OCI-LY3 (cell line): ENCODE data around the gene AHRR.

Experiments
- H2AFZ ChIP-seq: fragments of 200-600, 300-600 bp; shearing (Covaris generic); 2 replicates; pipeline ENCODE4 v1.6.0; 2014; ENCODE audit warnings: antibody characterized with exemption, low read depth, low read length
- H3K27ac ChIP-seq: fragments of 200-600, 300-600 bp; sonication (generic); 2 replicates; pipeline ENCODE4 v1.5.1; 2014; ENCODE audit warnings: mild to moderate bottlenecking, low read length, moderate library complexity, mixed read lengths
- H3K27me3 ChIP-seq: fragments of 200-600, 300-600 bp; sonication (generic); 2 replicates; pipeline ENCODE4 v1.6.1; 2014; ENCODE audit warnings: low read depth, low read length, mixed read lengths
- H3K36me3 ChIP-seq: fragments of 200-600, 300-600 bp; sonication (generic); replicated peaks from 2 replicates; pipeline ENCODE3; 2014; ENCODE audit warnings: low read depth, low read length, mixed read lengths
- H3K4me1 ChIP-seq: fragments of 300-600, 200-600 bp; sonication (generic); 2 replicates; pipeline ENCODE4 v1.6.1; 2014; ENCODE audit warnings: low read length, mixed read lengths
- H3K4me2 ChIP-seq: fragments of 200-600, 300-600 bp; sonication (generic); 2 replicates; pipeline ENCODE4 v1.6.1; 2014; ENCODE audit warnings: low read length, mixed read lengths
- H3K4me3 ChIP-seq: fragments of 300-600, 200-600 bp; sonication (generic); 2 replicates; pipeline ENCODE4 v1.5.1; 2014; ENCODE audit warnings: antibody characterized with exemption, mild to moderate bottlenecking, low read length, moderate library complexity
- H3K79me2 ChIP-seq: fragments of 300-600, 200-600 bp; shearing (Covaris generic); 2 replicates; pipeline ENCODE4 v1.6.1; 2014; ENCODE audit warnings: mild to moderate bottlenecking, low read length, mixed read lengths
- H3K9ac ChIP-seq: fragments of 300-600, 200-600 bp; shearing (Covaris generic); 2 replicates; pipeline ENCODE4 v1.6.0; 2014; ENCODE audit warnings: mild to moderate bottlenecking, low read length, moderate library complexity
- H3K9me3 ChIP-seq: fragments of 200-600, 300-600 bp; shearing (Covaris generic); 2 replicates; pipeline ENCODE4 v1.6.1; 2014; ENCODE audit warnings: low read length, mixed read lengths; ENCODE audit not compliant: insufficient read depth
- H4K20me1 ChIP-seq: fragments of 200-600, 300-600 bp; sonication (generic); 2 replicates; pipeline ENCODE4 v1.6.1; 2016; ENCODE audit warnings: low read length, mixed read lengths; ENCODE audit not compliant: insufficient read depth
- CTCF ChIP-seq: fragments of 200-600, 300-600 bp; sonication (generic); IDR thresholded peaks from 2 replicates; pipeline ENCODE4 v1.5.1; 2014; ENCODE audit warnings: antibody characterized with exemption, low read length, low read depth
- EZH2phosphoT487 ChIP-seq: fragments of 200-600 bp; shearing (Covaris generic); IDR thresholded peaks from 2 replicates; pipeline ENCODE4 v1.6.1; 2018; ENCODE audit warnings: antibody characterized with exemption, mixed run types, low read depth

Gene AHRR

GRCh38 chr5:378301-378891 is 56.9 kb downstream of the AHRR start:
- H4K20me1 ChIP-seq = no peaks in the 10 kb centered on the region
- no peak overlapping the region for H2AFZ ChIP-seq
- TF ChIP-seq CTCF (no peak), EZH2phosphoT487 (no peak)
- H3K4me3 ChIP-seq = no peak overlapping the region
- H3K9me3 ChIP-seq = no peaks in the 10 kb centered on the region
- H3K27ac ChIP-seq = no peak overlapping the region
- H3K27me3 ChIP-seq = no peaks in the 10 kb centered on the region
- no peaks in the 10 kb centered on the region for H3K79me2 ChIP-seq
- no peak overlapping the region for H3K4me2 ChIP-seq
- no peaks in the 10 kb centered on the region for H3K4me1 ChIP-seq
- H3K36me3 ChIP-seq = no peaks in the 10 kb centered on the region
- no peak overlapping the region for H3K9ac ChIP-seq

DNA sequence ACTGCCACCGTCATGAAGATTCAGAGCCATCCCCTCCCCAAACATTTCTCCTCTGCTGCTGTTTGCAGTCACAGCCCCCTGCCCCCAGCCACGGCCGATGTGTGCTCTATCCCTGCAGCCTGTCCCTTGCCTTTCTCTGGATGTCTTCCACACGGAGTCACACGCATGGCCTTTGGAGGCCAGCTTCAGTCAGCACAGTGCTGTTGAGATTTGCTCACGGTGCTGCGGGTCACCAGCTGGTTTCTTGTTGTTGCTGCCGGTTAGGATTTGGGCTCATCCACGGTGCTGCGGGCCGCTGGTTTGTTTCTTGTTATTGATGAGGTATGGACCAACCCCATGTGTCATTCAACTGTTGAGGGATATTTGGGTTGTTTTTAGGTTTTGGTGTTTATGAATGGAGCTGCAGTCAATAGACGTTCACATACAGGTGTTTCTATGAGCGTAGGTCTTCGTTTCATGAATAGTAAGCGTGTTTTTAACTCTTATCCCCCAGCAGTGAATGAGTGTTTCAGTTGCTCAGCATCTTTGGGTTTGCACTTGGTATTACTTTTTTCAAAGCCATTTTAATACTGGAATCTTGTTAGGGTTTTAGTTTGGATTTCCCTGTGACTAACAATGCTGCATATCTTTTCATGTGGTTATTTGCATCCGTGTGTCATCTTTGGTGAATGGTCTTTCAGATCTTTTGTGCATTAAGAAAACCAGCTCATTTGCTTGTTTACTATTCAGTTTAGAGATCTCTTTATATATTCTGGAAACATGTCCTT is 57.6 kb downstream of the AHRR start:
- Histone ChIP-seq H3K9ac (no peak overlapping the region), H3K79me2 (no peaks in the 10 kb centered on the region), H3K9me3 (no peaks in the 10 kb centered on the region), H3K4me2 (no peak overlapping the region), H3K4me3 (no peak overlapping the region), H2AFZ (no peak overlapping the region), H3K27me3 (no peaks in the 10 kb centered on the region), H4K20me1 (no peaks in the 10 kb centered on the region), H3K4me1 (no peaks in the 10 kb centered on the region), H3K27ac (no peak overlapping the region), H3K36me3 (no peaks in the 10 kb centered on the region)
- TF ChIP-seq CTCF = no peak
- no peak for TF ChIP-seq EZH2phosphoT487

DNA sequence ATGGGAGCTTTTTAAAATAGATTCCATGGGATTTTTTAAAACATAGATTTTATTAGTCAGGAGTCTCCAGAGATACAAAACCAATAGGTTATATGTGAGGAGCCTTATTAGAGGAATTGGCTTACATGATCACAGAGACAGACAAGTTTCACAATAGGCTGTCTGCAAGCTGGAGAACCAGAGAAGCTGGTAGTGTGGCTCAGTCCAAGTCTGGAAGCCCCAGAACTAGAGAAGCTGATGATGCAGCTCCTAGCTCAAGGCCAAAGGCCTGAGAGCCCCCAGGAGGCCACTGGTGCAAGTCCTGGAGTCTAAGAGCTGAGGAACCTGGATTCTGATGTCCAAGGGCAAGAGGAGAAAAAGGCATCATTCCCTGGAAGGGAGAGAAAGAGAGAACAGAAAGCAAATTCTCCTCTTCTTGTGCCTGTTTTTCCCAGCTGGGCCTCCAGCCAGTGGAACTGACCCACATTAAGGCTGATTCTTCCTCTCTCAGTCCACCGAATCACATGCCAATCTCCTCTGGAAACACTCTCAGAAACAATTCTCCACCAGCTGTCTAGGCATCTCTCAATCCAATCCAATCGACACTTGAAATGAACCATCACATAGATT is 59.3 kb downstream of the AHRR start:
- no peak overlapping the region for H3K4me3 ChIP-seq
- H3K9ac ChIP-seq = no peak overlapping the region
- H2AFZ ChIP-seq = no peak overlapping the region
- no peaks in the 10 kb centered on the region for H3K9me3 ChIP-seq
- no peak overlapping the region for H3K4me2 ChIP-seq
- no peak overlapping the region for H3K27ac ChIP-seq
- no peaks in the 10 kb centered on the region for H3K36me3 ChIP-seq
- no peak for TF ChIP-seq EZH2phosphoT487
- no peak for TF ChIP-seq CTCF
- H3K79me2 ChIP-seq = no peaks in the 10 kb centered on the region
- H3K27me3 ChIP-seq = no peaks in the 10 kb centered on the region
- H3K4me1 ChIP-seq = no peaks in the 10 kb centered on the region
- H4K20me1 ChIP-seq = no peaks in the 10 kb centered on the region

GRCh38 chr5:383066-383465 is 61.6 kb downstream of the AHRR start:
- no peaks in the 10 kb centered on the region for H3K9me3 ChIP-seq
- H3K4me2 ChIP-seq = no peak overlapping the region

More at GRCh38 chr5:383066-383465, 61.6 kb downstream of the AHRR start:
- Histone ChIP-seq H3K4me3 (no peak overlapping the region), H2AFZ (no peak overlapping the region), H3K79me2 (no peaks in the 10 kb centered on the region), H3K36me3 (no peaks in the 10 kb centered on the region), H3K27me3 (no peaks in the 10 kb centered on the region), H3K9ac (no peak overlapping the region), H4K20me1 (no peaks in the 10 kb centered on the region), H3K27ac (no peak overlapping the region), H3K4me1 (no peaks in the 10 kb centered on the region)
- TF ChIP-seq EZH2phosphoT487 (no peak), CTCF (no peak)
